CD4-positive, alpha-beta T cell treated with Interleukin-15 for 1 hour (primary cell): ENCODE results near the gene NINL.
"Not testable (repeated sequence)": the region's sequence is repeated elsewhere in the genome, so short reads cannot be mapped to it uniquely, and the experiment has no call there.

Experiments
- DNase-seq: peaks from one replicate; pipeline ENCODE4 v3.0.0-alpha.2; 2020

The NINL gene

DNA sequence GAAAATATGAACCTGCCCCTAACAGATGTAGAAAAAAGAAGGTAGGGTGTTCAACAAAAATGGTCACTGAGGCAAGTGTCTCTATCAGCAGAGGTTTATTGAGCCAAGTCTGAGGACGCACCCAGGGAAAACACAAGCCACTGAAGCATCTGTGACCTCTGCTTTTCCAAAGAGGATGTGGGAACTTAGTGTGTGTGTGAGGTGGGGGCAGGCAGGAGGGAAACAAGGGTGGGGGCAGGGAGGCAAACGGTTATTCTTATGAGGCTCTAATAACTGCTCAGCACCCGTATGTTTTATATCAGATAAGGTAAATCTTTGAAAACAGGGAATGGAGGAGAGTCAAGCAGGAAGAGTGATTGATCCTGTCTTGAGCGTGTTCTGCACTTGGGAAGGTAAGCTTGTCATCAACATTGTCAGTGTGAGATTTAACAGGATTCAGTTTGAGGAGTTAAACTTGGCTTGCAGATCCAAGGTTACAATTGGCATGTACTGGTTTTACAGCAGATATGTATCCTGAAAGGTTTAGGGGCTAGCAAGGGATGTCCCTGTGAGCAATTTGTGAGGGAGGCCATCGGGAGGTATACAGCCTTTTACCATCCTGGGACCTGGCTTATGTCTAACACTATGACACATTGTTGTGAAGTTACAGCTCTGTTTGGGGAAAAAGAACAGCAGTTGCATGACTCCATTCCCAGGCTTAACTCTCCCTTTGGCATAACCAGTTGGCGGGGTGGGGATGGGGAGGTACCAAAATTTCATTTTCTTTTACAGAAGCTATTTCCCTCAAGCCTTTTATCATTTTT, 33.7 kb downstream of the NINL start:
- no peak for DNase-seq

DNA sequence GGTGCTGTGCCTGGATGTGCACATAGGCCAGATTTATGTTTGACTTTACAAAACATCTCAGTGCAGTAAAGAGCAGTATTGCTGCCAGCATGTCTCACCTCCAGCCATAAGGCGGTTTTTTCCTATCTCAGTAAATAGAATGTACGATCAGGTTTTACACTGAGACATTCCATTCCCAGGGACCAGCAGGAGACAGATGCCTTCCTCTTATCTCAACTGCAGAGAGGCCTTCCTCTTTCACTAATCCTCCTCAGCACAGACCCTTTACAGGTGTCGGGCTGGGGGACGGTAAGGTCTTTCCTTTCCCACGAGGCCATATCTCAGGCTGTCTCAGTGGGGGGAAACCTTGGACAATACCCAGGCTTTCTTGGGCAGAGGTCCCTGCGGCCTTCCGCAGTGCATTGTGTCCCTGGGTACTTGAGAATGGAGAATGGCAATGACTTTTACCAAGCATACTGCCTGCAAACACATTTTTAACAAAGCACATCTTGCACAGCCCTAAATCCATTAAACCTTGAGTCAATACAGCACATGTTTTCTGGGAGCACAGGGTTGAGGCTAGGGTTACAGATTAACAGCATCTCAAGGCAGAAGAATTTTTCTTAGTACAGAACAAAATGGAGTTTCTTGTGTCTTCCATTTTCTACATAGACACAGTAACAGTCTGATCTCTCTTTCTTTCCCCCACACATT, 34.5 kb downstream of the NINL start:
- not testable (repeated sequence) for DNase-seq

DNA sequence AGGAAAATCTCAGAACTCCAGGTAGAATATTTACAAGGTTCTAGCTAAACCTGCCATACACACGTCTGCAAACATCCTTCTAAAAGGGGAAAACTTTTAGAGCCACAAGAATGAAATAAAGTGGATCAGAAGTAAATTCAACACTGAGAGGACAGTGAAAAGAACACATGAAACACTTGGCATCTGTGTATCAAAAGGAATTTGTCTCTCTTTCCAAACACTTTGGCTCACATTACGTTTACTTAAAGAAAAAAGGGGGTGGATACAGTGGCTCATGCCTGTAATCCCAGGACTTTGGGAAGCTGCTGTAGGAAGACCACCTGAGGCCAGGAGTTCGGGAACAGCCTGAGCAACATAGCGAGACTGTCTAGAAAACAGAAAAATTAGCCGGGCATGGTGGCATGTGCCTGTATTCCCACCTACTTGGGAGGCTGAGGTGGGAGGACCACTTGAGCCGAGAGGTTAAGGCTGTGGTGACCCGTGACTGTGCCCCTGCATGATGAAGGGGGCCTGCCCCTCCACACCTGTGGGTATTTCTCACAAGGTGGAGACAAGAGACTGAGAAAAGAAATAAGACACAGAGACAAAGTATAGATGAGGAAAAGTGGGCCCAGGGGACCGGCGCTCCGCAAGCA, 35.4 kb downstream of the NINL start:
- no peak for DNase-seq

DNA sequence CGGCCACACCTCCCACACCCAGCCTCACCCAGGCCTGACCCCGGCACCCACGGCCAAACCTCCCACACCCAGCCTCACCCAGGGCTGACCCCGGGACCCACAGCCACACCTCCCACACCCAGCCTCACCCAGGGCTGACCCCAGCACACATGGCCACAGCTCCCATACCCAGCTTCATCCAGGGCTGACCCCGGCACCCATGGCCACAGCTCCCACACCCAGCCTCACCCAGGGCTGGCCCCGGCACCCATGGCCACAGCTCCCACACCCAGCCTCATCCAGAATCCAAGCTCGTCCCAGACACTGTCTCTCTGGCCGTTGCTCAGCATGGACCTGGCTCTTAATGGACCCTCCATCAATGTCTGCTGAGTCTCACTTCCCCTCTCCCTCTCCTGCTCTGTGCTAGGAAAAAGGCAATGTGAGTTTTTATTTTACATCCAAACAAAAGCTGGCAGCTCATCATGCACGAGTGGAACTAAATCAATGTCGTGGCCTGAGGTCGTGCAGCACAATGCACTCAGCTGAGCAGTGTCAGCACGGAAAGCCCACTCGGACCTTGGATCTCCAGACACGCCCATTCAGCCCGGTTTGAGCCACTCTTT, 36.1 kb downstream of the NINL start:
- DNase-seq = no peak

DNA sequence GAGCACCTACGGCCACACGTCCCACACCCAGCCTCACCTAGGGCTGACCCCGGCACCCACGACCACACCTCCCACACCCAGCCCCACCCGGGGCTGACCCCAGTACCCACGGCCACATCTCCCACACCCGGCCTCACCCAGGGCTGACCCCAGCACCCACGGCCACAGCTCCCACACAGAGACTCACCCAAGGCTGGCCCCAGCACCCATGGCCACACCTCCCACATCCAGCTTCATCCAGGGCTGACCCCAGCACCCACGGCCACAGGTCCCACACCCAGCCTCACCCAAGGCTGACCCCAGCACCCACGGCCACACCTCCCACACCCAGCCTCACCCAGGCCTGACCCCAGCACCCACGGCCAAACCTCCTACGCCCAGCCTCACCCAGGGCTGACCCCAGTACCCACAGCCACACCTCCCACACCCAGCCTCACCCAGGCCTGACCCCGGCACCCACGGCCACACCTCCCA, 36.7 kb downstream of the NINL start:
- no peak for DNase-seq

DNA sequence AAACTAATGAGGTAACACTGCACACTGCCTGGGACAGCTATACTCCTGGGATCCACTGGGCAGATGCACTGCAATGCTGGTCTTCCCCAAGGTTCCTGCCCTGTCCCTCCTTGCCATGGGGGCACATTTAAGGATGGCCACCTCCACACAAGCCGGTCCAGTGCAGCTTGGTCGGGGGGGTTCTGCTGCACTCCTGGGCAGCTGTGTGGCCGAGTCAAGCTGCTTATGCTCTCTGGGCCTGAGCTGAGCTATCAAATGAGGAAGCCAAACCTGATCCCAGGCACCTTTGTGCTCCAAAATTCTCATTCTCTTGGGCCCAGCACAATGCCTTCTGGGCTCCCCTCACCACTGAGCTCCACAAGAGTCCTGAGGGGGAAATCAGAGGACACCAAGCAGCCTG, 37.3 kb downstream of the NINL start:
- DNase-seq = no peak

DNA sequence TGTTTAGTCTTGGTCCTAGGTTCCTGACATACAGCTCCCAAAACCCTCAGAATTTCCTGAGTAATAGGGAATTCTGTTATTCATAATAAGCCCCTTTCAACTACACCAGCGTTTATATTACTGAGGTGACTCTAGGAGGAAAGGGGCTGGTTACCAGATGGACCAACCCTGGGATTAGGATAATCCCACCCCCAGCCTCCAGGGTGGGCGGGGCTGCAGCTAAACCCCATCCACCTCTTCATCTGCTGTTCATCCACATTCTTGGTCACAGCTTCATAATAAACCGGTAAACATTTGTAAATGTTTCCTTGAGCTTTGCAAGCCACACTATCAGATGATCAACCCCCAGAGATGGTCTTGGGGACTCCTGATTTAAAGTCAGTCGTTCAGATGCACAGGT, 38.3 kb downstream of the NINL start:
- no peak for DNase-seq

DNA sequence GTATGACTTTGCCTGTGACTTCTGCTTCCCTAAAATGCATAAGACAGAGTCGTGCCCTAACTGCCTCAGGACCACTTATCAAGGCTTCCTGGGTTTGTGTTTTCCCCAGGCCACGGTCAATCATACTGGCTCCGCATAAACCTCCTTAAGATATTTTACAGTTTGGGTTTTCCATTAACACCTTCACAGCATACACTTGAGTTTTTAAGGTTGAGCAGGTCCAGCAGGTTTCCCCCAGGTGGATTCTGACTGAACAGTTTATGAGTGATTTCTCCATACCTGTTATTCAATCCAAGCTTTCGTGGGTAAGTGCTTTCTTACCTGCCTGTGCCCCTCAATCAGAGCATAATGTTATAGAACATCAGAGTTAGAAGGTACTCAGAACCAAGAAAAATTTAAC, 39.3 kb downstream of the NINL start:
- no peak for DNase-seq

DNA sequence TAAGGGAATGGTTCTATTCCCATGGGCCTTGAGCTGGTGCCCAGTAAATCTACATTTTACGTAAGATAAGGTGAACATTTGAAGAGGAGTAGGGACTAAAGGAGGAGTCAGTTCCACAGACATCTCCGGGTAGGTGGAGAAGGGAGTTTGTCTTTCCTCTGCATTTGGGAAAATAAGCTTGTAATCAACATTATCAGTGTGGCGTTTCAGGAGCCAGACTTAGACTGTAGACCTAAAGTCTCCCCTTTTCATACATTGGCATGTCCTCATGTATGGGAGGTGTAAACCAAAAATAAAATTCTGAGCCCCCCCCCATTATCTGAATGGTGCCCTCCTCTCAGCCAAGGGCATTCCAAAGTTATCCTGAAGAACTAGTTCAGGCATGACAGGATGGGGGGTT, 40.2 kb downstream of the NINL start:
- DNase-seq = no peak

DNA sequence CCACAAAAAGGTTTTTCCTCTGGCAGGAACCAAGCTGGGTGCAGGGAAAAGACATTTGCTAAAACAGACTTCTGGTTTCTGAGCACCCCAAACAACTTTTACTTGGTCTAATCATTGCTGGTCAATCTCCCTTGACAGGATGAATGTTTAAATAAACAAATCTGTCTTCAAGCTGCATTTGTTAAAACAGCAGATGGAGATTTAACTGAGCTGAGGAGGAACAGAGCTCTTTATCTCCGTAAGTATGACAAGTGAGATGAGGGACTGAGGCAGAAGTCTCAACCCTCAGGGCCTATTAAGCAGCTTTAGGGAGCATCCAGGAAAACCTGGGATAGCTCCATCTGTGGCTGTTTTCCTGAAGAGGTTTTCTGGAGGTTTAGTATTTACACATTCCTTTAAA, 40.6 kb downstream of the NINL start:
- DNase-seq = no peak

DNA sequence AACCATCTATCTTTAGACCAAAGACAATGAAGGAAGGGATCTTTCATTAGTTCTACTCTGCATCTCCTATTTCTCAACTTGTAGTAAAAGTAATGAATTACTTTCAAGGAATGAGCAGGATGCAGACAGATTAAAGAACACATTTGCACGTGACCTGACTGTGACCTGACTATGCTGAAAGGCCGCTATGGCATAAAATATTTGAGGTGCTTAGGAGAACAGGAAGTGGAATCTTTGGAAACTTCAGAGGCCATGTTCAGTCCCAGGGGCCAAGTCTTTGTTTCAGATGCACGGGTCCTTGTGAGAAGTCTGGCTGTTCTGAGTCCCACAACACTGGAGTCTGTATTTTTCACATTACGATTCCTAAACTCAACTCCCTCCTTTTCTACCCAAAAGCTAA, 41.0 kb downstream of the NINL start:
- no peak for DNase-seq

DNA sequence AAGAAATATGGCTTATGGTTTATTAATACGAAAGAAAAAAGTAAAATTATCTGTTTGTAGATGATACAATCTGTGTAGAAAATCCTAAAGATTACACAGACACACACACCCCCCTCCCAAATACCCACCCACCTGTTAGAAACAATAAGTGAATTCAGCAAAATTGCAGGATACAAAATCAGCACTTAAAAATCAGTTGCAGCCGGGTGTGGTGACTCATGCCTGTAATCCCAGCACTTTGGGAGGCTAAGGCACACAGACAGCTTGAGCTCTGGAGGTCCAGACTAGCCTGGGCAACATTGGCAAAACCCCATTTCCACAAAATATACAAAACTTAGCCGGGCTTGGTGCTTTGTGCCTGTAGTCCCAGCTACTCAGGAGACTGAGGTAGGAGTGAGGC, 42.3 kb downstream of the NINL start:
- no peak for DNase-seq

DNA sequence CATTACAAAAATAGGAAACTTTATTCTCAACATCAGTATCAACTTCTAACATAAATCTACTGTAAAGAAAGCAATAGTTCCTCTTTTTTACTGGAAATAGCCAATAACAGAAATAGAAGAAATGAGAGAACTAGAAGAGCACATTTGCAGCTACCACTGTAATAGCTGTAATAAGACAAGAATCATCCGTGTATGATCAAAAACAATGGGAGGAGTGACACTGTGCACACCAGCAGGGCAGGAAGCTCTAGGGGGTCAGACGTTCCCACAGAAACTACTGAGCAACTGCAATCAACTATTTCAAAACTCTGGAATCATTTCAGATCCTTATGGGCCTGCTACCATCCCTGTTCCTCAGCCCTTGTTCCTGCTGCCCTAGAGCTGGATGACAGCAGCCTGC, 43.7 kb downstream of the NINL start:
- DNase-seq = no peak

DNA sequence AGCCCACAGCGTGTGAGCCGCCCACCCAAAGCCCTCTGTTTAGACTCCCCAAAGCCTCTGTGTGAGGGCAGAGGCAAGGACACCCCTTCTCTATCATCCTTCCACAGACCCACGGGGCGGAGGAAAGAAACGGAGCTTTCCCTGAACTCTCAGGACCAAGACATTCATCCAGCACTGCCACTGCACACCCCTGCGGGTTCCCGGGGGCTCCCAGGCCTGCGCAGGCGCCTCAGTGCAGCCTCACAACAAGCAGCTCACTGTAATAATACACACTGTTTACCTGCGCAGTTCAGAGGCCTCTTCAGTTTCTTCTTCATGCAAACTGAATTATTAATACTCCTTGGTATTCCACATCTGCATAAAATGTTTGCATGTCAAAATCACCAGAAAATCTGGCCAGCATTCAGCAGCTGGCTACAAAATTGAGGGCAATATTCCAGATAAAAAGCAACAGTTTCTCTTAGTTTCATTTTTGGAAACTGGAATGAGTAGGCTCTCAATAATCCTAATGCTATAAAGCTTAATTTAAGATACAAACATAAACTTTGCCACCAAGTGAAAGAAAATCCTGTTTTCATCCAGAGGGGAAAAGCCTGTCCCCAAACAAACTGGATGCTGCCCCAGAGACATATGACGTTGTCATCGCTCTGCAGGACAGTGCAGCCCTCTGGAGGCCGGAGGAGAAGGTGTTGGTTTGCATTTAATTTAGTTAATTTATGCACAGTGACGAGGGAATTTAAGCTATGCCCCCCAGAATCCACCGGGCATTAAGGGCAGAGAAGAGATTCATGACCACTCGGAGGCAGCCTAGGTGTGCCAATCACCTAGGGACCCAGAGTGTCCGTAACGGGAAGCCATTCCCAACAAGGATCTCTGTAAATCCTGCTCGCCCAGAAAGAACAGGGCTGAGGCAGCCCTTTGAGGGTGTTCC, 45.3 kb downstream of the NINL start:
- DNase-seq = no peak

DNA sequence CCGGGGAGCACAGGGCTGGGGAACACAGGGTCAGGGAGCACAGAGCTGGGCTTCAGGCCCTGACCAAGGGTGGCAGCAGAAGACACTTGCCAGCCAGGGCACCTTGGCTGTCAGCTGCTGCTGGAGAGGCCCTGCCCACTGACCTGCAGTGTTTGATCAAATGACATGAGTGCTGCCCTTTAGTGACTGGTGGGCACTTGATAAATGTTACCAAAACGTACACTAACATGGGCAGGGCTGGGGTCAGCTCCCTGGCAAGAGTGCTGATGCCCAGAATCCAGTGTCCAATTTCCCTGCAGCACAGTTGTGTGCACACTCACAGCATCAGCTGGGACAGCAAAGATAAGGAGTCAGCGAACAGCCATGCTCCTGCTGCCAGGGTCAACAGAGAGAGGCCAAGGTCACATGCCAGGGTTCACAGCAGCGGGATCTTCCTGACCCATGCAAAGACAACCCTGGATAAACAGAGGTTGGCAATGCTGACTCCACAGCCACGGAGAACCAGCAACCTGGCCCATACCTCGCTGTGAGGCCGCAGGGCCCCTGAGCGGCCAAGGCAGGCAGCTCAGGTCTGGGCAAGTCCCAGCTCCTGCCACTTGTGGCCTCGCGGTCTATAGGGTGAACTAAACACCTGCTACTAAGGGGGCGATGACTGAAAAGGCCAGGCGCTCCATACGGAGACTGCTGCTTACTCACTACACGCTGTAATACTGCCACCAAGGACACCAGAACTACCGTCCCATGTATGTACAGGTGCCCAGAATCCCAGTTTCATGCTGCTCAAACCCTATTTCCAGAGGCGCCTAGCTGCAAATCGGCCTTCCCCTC, 46.3 kb downstream of the NINL start:
- no peak for DNase-seq

DNA sequence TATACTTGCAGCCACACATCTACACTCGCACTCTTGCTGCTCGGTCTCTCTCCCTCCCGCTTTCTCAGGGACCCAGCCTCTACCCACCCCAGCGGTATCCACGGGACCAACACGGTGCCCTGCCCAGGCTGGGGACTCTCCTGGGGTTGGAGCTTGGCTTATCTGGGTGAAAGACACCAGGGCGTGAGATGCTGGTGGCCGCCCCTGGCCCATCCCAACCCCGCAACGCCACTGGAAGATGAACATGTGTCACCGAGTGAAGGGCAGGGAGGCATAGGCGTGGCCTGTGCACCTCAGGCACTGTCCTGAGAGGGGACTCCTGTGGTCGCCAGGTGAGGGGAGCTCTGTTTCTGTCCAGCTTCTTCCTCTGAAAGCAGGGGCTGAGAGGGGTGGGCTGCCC, 47.4 kb downstream of the NINL start:
- no peak for DNase-seq

DNA sequence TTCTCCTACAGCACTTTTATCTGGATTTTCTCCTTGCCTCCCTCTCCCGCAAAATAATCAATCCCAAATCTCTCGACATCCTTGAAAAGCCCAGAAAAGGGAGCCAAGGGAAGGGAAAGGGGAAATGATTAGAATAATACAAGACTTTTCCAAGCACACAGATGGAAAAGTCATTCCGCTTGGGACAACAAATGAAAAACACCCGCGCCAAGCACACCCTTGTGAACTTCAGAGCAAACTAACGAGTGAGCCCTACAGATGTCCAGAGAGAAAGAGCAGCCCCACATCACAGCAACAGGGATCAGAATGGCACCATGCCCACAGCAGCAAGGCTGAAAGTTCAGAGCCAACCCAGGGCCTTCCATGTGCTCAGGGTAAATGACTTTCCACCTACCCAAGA, 49.6 kb downstream of the NINL start:
- no peak for DNase-seq

DNA sequence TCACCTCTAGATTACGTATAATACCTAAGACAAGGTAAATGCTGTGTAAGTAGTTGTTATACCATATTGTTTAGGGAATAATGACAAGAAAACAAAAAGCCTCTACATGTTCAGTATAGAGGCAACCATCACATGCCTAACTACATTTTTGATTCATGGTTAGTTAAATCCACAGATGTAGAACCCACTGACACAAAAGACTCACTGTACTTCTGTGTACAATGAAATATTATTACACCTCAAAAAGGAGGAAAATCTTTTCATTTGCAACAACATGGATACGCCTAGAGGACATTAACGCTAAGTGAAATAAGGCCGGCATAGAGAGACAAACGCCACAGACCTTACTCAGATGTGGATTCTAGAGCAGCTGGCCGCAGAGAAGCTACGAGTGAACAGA, 50.5 kb downstream of the NINL start:
- DNase-seq = no peak

DNA sequence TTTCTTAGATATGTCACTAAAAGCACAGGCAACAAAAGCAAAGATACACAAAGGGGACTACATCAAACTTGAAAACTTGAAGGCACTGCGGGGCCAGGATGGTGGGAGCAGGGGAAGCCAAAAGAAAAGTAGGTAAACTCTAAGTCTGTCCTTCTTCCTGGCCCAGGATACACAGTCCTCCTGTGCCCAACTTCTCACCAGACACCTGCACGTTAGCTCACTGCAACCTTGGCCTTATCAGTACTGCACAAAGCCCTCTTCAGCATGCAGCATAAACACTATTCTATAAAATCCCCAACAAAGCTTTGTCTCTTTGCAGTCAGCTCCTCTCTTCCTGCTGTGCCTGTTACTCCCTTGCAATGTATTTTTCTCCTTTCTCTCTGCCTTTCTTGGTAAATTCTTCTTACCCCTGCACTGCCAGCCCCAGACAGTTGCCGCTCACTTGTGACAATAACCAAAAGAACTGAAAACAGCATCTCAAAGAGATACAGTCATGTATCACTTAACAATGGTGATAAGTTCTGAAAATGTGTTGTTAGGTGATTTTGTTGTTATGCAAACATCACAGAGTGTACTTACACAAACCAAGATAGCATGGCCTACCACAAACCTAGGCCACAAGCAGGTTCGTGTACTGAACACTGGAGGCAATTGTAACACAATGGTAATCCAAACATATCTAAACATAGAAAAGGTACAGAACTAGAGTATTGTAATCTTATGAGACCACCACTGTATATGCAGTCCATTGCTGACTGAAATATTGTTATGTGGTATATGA, 51.2 kb downstream of the NINL start:
- no peak for DNase-seq

DNA sequence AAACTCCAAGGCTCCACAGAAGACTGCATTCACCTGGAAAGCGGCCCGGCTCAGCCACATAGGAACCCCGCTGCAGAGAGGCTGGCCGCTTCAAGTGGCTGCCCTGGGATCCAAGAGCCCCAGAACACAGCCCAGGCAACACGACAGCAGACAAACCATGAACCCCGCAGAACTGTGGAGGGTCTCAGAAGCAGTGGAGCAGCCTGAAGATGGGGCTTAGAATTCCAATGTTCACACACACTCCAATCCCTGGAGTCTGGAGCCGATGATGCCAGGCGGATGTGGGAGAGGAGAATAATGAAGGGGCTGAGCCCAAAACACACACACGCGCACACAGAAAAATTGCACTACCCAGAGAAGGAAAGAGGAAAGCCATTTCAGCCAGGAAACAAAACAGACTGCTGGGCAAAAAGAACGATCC, 52.4 kb downstream of the NINL start:
- no peak for DNase-seq
